ENCODE results near the gene IL21.

Gene IL21

GRCh38 chr4:122632396-122633143, 11.7 kb upstream of the IL21 start:
- DNase-seq, result no peak

- DNase-seq, result no peak
Measured at GRCh38 chr4:122625156-122625555, 4.3 kb upstream of the IL21 start.

- peak in 1 of 2 experiments; percentile 24 for DNase-seq
Measured at GRCh38 chr4:122624205-122624604, 3.3 kb upstream of the IL21 start.

- DNase-seq, result no peak
Measured at GRCh38 chr4:122623637-122624166, 2.8 kb upstream of the IL21 start.

- no peak for DNase-seq
Measured at GRCh38 chr4:122622400-122622799, 1.5 kb upstream of the IL21 start.

- no peak for DNase-seq
Measured at GRCh38 chr4:122619611-122620010, 1.3 kb downstream of the IL21 start.

GRCh38 chr4:122617597-122618593, 3.0 kb downstream of the IL21 start:
- DNase-seq, result no peak

GRCh38 chr4:122616915-122617596, 3.8 kb downstream of the IL21 start:
- no peak for DNase-seq

- DNase-seq, result no peak
Measured at GRCh38 chr4:122614621-122615020, 6.2 kb downstream of the IL21 start.

GRCh38 chr4:122612540-122612939, 8.3 kb downstream of the IL21 start:
- no peak for DNase-seq

GRCh38 chr4:122606364-122607043, 14.4 kb downstream of the IL21 start:
- DNase-seq, result no peak

GRCh38 chr4:122604146-122604545, 16.7 kb downstream of the IL21 start:
- no peak for DNase-seq

- DNase-seq, result no peak
Measured at GRCh38 chr4:122603156-122603574, 17.7 kb downstream of the IL21 start.

GRCh38 chr4:122602277-122603142, 18.4 kb downstream of the IL21 start:
- peak in 1 of 2 experiments; percentile 8 for DNase-seq

GRCh38 chr4:122591196-122591595, 29.7 kb downstream of the IL21 start:
- no peak for DNase-seq

- DNase-seq, result no peak
Measured at GRCh38 chr4:122588453-122589238, 32.2 kb downstream of the IL21 start.

GRCh38 chr4:122584519-122584918, 36.3 kb downstream of the IL21 start:
- no peak for DNase-seq

- no peak for DNase-seq
Measured at GRCh38 chr4:122583906-122584305, 37.0 kb downstream of the IL21 start.

- DNase-seq, result peak; percentile 9 to 37
Measured at GRCh38 chr4:122577808-122578781, 42.8 kb downstream of the IL21 start.
